Lower leg skin (tissue), 4 donors: Measurements from ENCODE around the gene DOK6. TPM values are rescaled to one million over a fixed set of nuclear protein-coding genes. Genes with fewer than 3 reads are reported as not detected.

Source experiments
- DNase-seq, 2 donors: peaks; one replicate each; pipeline ENCODE4 v3.0.0-alpha.2; 2019; ENCODE audit warnings: low spot score in 2 of 2
- H3K4me3 ChIP-seq: fragments of 200-600 bp; sonication (generic); 2 replicates; pipeline ENCODE4 v1.5.1; 2017; ENCODE audit warnings: mild to moderate bottlenecking, low read depth; ENCODE audit not compliant: poor library complexity, severe bottlenecking
- CTCF ChIP-seq, 3 donors: fragments of 450-650 bp; IDR thresholded peaks; one replicate each; pipeline ENCODE4 v1.5.1; 2016; ENCODE audit warnings: antibody characterized with exemption in 3 of 3, mild to moderate bottlenecking in 3 of 3, moderate library complexity in 2 of 3
- POLR2A ChIP-seq, 2 donors: fragments of 450-650 bp; IDR thresholded peaks; one replicate each; pipeline ENCODE4 v1.6.1; 2016 to 2017; ENCODE audit warnings: antibody characterized with exemption in 2 of 2, mild to moderate bottlenecking in 1 of 2, moderate library complexity in 1 of 2
- WGBS, 2 donors: methylation state at CpG; one replicate each; pipeline ENCODE4 v1.1.5; 2018; 5-methylcytosine and 5-hydroxymethylcytosine counted together
- intact Hi-C: fragments of 100-400 bp; cut with DNase I; formaldehyde crosslinking; loops from one replicate; pipeline ENCODE4 v1.15.0; 2023; ENCODE audit warnings: low total_unique reads
- total RNA-seq, 4 donors: library from RNA; depleted of rRNA; stranded (reverse); fragments of >200 nt; gene quantifications; one replicate each; pipeline ENCODE4 v1.1.0, GENCODE V29; 2016

The DOK6 gene
- total RNA-seq, 4 donors from 2014 or later = 0.21 to 0.45 (median 0.42) TPM

GRCh38 chr18:69839497-69839896 is 438.8 kb downstream of the DOK6 start:
- WGBS, 2 donors = 91 to 92% methylated on average over 11 of the region's 11 CpGs
- no peak overlapping the region for H3K4me3 ChIP-seq
- DNase-seq = no peak
- TF ChIP-seq CTCF (IDR thresholded peaks at IDR 0.05) (no peak), POLR2A (IDR thresholded peaks at IDR 0.05) (no peak)
- intact Hi-C loops = no loop called here

GRCh38 chr18:69840001-69840400 is 439.3 kb downstream of the DOK6 start:
- WGBS, 2 donors = 89 to 90% methylated on average over 11 of the region's 11 CpGs
- intact Hi-C loops = no loop called here

DNA sequence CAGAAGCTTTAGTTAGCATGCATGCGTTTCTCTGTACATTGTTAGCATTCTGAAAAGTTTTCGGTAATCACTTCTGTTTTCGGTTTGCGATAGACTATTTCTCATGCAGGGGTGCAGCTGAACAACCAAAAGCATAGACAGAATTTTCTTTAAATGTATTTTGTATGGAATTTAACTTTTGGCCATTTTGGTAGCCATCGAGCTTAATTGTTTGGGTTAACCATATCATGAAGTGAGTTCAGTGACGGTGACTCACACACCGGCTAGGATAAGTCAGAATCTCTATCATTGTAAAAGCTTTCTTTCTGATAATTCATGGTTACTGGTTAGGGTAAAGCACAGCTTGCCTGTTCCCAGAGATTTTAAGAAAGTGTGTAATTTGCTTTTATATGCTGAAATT is 439.8 kb downstream of the DOK6 start:
- intact Hi-C loops = no loop called here

More at GRCh38 chr18:69840001-69840400, 439.3 kb downstream of the DOK6 start:
- no peak for DNase-seq
- TF ChIP-seq POLR2A (IDR thresholded peaks at IDR 0.05) = no peak
- no peak for TF ChIP-seq CTCF (IDR thresholded peaks at IDR 0.05)
- H3K4me3 ChIP-seq = no peak overlapping the region

GRCh38 chr18:69841117-69841516 is 440.4 kb downstream of the DOK6 start:
- no peak overlapping the region for H3K4me3 ChIP-seq
- TF ChIP-seq POLR2A (IDR thresholded peaks at IDR 0.05) (no peak), CTCF (IDR thresholded peaks at IDR 0.05) (no peak)
- WGBS, 2 donors = 88 to 94% methylated on average over 9 of the region's 9 CpGs
- intact Hi-C loops = no loop called here
- no peak for DNase-seq

More for the DNA sequence above, 439.8 kb downstream of the DOK6 start:
- 93% methylated on average over 7 of the region's 7 CpGs for WGBS, 2 donors
- no peak for TF ChIP-seq CTCF (IDR thresholded peaks at IDR 0.05)
- no peak for TF ChIP-seq POLR2A (IDR thresholded peaks at IDR 0.05)
- no peak overlapping the region for H3K4me3 ChIP-seq
- no peak for DNase-seq

- TF ChIP-seq CTCF (IDR thresholded peaks at IDR 0.05) (no peak), POLR2A (IDR thresholded peaks at IDR 0.05) (no peak)
- 70 to 76% methylated on average over 5 of the region's 5 CpGs for WGBS, 2 donors
- no peak for DNase-seq
- intact Hi-C loops = no loop called here
- H3K4me3 ChIP-seq = no peak overlapping the region
Measured at GRCh38 chr18:69843015-69843414, 442.3 kb downstream of the DOK6 start.

DNA sequence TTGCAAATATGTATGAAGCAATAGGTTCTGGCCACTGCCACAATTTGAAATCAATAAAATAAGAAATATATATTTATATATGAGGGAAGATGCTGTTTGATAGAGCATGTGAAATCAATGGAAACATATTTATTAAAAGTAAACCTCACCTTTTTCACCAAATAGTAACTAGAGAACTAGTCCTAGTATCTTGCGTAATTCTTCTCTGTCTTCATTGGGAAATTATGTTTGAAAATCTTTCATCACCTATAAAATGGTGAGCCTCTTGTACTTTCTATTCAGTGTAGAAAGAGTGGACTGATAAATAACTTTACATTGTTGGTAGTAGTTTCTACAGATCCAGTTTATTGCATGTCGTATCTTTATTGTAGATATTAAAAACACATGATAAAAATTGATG is 444.0 kb downstream of the DOK6 start:
- WGBS, 2 donors = 81 to 89% methylated on average over 2 of the region's 2 CpGs
- no peak for DNase-seq
- no peak overlapping the region for H3K4me3 ChIP-seq
- intact Hi-C loops = no loop called here
- no peak for TF ChIP-seq POLR2A (IDR thresholded peaks at IDR 0.05)
- TF ChIP-seq CTCF (IDR thresholded peaks at IDR 0.05) = no peak
